Dermis microvascular lymphatic vessel endothelial cell (primary cell): ENCODE results near the gene PPFIA3. TPM values are rescaled to one million over a fixed set of nuclear protein-coding genes. Genes with fewer than 3 reads are reported as not detected.

Source experiments
- DNase-seq, 2 donors: peaks; one replicate each; pipeline versions ENCODE4 v3.0.0 to v3.0.0-alpha.2; 2010; ENCODE audit warnings: low read depth in 2 of 2
- total RNA-seq: library from RNA; depleted of rRNA; stranded (reverse); fragments of >200 nt; gene quantifications from 2 replicates; pipeline ENCODE4 v1.2.1, GENCODE V29; 2014

Gene PPFIA3
- total RNA-seq, 1 donor from 2014 or later, result 4.0 TPM

GRCh38 chr19:49148784-49149651 is 29.7 kb downstream of the PPFIA3 start:
- peak; percentile 45 to 89 for DNase-seq

- peak; percentile 83 to 85 for DNase-seq
Observed at GRCh38 chr19:49149652-49150105, 30.3 kb downstream of the PPFIA3 start.

- DNase-seq, result peak; percentile 51 to 76
Observed at GRCh38 chr19:49150106-49150943, 31.0 kb downstream of the PPFIA3 start.

- DNase-seq, result no peak
Observed at GRCh38 chr19:49150944-49151243, 31.6 kb downstream of the PPFIA3 start.

GRCh38 chr19:49151267-49152118 is 32.1 kb downstream of the PPFIA3 start:
- DNase-seq, result peak in 1 of 2 donors; percentile 21

- DNase-seq, result no peak
Observed at GRCh38 chr19:49152119-49152550, 32.8 kb downstream of the PPFIA3 start.

GRCh38 chr19:49153167-49153809 is 33.9 kb downstream of the PPFIA3 start:
- DNase-seq, result no peak

GRCh38 chr19:49154279-49154678 is 34.9 kb downstream of the PPFIA3 start:
- DNase-seq, result no peak

GRCh38 chr19:49155005-49155819 is 35.9 kb downstream of the PPFIA3 start, which contains the start of gene HRC:
HRC (minus strand) TSS chr19:49155396; CDS start chr19:49155237, 159 bp downstream.
- no peak for DNase-seq

- DNase-seq, result no peak
Observed at GRCh38 chr19:49155820-49156346, 36.5 kb downstream of the PPFIA3 start.

GRCh38 chr19:49157445-49158224 is 38.3 kb downstream of the PPFIA3 start, which contains the start of gene TRPM4:
TRPM4 (plus strand) TSS chr19:49157792; CDS start chr19:49157867, 75 bp downstream.
- DNase-seq, result peak in 1 of 2 donors; percentile 72

- no peak for DNase-seq
Observed at GRCh38 chr19:49160450-49161189, 41.3 kb downstream of the PPFIA3 start.

GRCh38 chr19:49161987-49162386 is 42.6 kb downstream of the PPFIA3 start:
- DNase-seq, result peak in 1 of 2 donors; percentile 77

GRCh38 chr19:49165111-49165750 is 45.9 kb downstream of the PPFIA3 start:
- peak; percentile 83 to 88 for DNase-seq

GRCh38 chr19:49165865-49166301 is 46.5 kb downstream of the PPFIA3 start:
- DNase-seq, result peak in 1 of 2 donors; percentile 30

GRCh38 chr19:49167857-49168409 is 48.6 kb downstream of the PPFIA3 start:
- no peak for DNase-seq

- no peak for DNase-seq
Observed at GRCh38 chr19:49168421-49168820, 49.1 kb downstream of the PPFIA3 start.
